ENCODE data around the gene GPC3. TPM values are rescaled to one million over a fixed set of nuclear protein-coding genes. Genes with fewer than 3 reads are reported as not detected.

Gene GPC3
- total RNA-seq, 3 donors from 2014 or later (not counting 1 experiment from before 2014, with no cell fraction given) = not detected

- no peaks in the 10 kb centered on the region for H3K36me3 ChIP-seq (ENCODE audit: control insufficient read depth, insufficient read depth, low read length)
- H3K27me3 ChIP-seq (ENCODE audit: control insufficient read depth, insufficient read depth, low read length) = no peaks in the 10 kb centered on the region
- no peak for ATAC-seq
- peaks cover 0 to 34% of the 10 kb centered on the region in 2 donors for H3K27me3 Mint-ChIP-seq (ENCODE audit: low read depth in 2 of 2)
- H3K4me1 Mint-ChIP-seq = no peaks in the 10 kb centered on the region
- no peak for TF ChIP-seq CTCF (IDR thresholded peaks at IDR 0.05)
- H3K4me1 ChIP-seq (ENCODE audit: control insufficient read depth, insufficient read depth, low read length) = no peaks in the 10 kb centered on the region
- intact Hi-C loops (cut with micrococcal nuclease) = no loop called here
- 83% methylated on average over 1 of the region's 2 CpGs for WGBS (ENCODE audit: insufficient coverage)
- DNase-seq = no peak
- H3K36me3 Mint-ChIP-seq = no peaks in the 10 kb centered on the region
- no peak overlapping the region for H3K27ac ChIP-seq (ENCODE audit: low read length)
- no peaks in the 10 kb centered on the region for H3K9me3 Mint-ChIP-seq
- H3K27ac Mint-ChIP-seq = no peak overlapping the region
- H3K9me3 ChIP-seq (ENCODE audit: control insufficient read depth, insufficient read depth, low read length) = no peaks in the 10 kb centered on the region
- H3K4me3 ChIP-seq (ENCODE audit: low read length) = no peak overlapping the region
- no peak overlapping the region for H3K4me3 Mint-ChIP-seq
Measured at GRCh38 chrX:133933316-133933715, 52.1 kb downstream of the GPC3 start.

- no peak for ATAC-seq
- Mint-ChIP-seq H3K4me1 (no peaks in the 10 kb centered on the region), H3K27ac (no peak overlapping the region), H3K9me3 (no peaks in the 10 kb centered on the region), H3K4me3 (no peak overlapping the region), H3K27me3 (ENCODE audit: low read depth in 2 of 2) (peaks cover 0 to 21% of the 10 kb centered on the region in 2 donors), H3K36me3 (no peaks in the 10 kb centered on the region)
- Histone ChIP-seq H3K4me1 (ENCODE audit: control insufficient read depth, insufficient read depth, low read length) (no peaks in the 10 kb centered on the region), H3K36me3 (ENCODE audit: control insufficient read depth, insufficient read depth, low read length) (no peaks in the 10 kb centered on the region), H3K27me3 (ENCODE audit: control insufficient read depth, insufficient read depth, low read length) (no peaks in the 10 kb centered on the region), H3K27ac (ENCODE audit: low read length) (no peak overlapping the region), H3K4me3 (ENCODE audit: low read length) (no peak overlapping the region), H3K9me3 (ENCODE audit: control insufficient read depth, insufficient read depth, low read length) (no peaks in the 10 kb centered on the region)
- 73% methylated on average over 1 of the region's 2 CpGs for WGBS (ENCODE audit: insufficient coverage)
- DNase-seq = no peak
- intact Hi-C loops (cut with micrococcal nuclease) = no loop called here
- no peak for TF ChIP-seq CTCF (IDR thresholded peaks at IDR 0.05)
Measured at GRCh38 chrX:133929836-133930464, 55.4 kb downstream of the GPC3 start.

GRCh38 chrX:133928365-133928764, 57.0 kb downstream of the GPC3 start:
- Histone ChIP-seq H3K27ac (ENCODE audit: low read length) (no peak overlapping the region), H3K4me1 (ENCODE audit: control insufficient read depth, insufficient read depth, low read length) (peaks cover 3% of the 10 kb centered on the region), H3K9me3 (ENCODE audit: control insufficient read depth, insufficient read depth, low read length) (no peaks in the 10 kb centered on the region), H3K27me3 (ENCODE audit: control insufficient read depth, insufficient read depth, low read length) (no peaks in the 10 kb centered on the region), H3K4me3 (ENCODE audit: low read length) (no peak overlapping the region), H3K36me3 (ENCODE audit: control insufficient read depth, insufficient read depth, low read length) (no peaks in the 10 kb centered on the region)
- TF ChIP-seq CTCF (IDR thresholded peaks at IDR 0.05) = no peak
- no peaks in the 10 kb centered on the region for H3K36me3 Mint-ChIP-seq
- intact Hi-C loops (cut with micrococcal nuclease) = no loop called here
- H3K27me3 Mint-ChIP-seq (ENCODE audit: low read depth in 2 of 2) = peaks cover 0 to 21% of the 10 kb centered on the region in 2 donors
- ATAC-seq = no peak
- H3K27ac Mint-ChIP-seq = no peak overlapping the region
- H3K4me3 Mint-ChIP-seq = no peak overlapping the region
- H3K4me1 Mint-ChIP-seq = no peaks in the 10 kb centered on the region
- no peaks in the 10 kb centered on the region for H3K9me3 Mint-ChIP-seq
- no CpG with 5 or more reads among the region's 1 CpG for WGBS (ENCODE audit: insufficient coverage)
- no peak for DNase-seq

- Histone ChIP-seq H3K27me3 (ENCODE audit: control insufficient read depth, insufficient read depth, low read length) (no peaks in the 10 kb centered on the region), H3K36me3 (ENCODE audit: control insufficient read depth, insufficient read depth, low read length) (no peaks in the 10 kb centered on the region), H3K4me3 (ENCODE audit: low read length) (no peak overlapping the region), H3K27ac (ENCODE audit: low read length) (no peak overlapping the region), H3K9me3 (ENCODE audit: control insufficient read depth, insufficient read depth, low read length) (no peaks in the 10 kb centered on the region), H3K4me1 (ENCODE audit: control insufficient read depth, insufficient read depth, low read length) (peaks cover 19% of the 10 kb centered on the region)
- Mint-ChIP-seq H3K4me3 (no peak overlapping the region), H3K36me3 (no peaks in the 10 kb centered on the region), H3K9me3 (no peaks in the 10 kb centered on the region), H3K4me1 (peaks cover 10 to 12% of the 10 kb centered on the region in 2 donors), H3K27me3 (ENCODE audit: low read depth in 2 of 2) (peaks cover 0 to 23% of the 10 kb centered on the region in 2 donors), H3K27ac (no peak overlapping the region)
- no peak for DNase-seq
- TF ChIP-seq CTCF (IDR thresholded peaks at IDR 0.05) = no peak
- intact Hi-C loops (cut with micrococcal nuclease) = no loop called here
- no peak for ATAC-seq
- WGBS (ENCODE audit: insufficient coverage) = 83% methylated on average over 3 of the region's 4 CpGs
Measured at GRCh38 chrX:133926809-133927208, 58.6 kb downstream of the GPC3 start.

All from natural killer cell (primary cell).